K562 (cell line): ENCODE data around the gene GPX5. TPM values are rescaled to one million over a fixed set of nuclear protein-coding genes. Genes with fewer than 3 reads are reported as not detected.
A peak's percentile ranks its signal among the peaks of the same experiment; 100 is the strongest.

Experiments used
- ATF4 ChIP-seq: fragments of 450-650 bp; formaldehyde crosslinking; IDR thresholded peaks from 2 replicates; pipeline ENCODE4 v1.4.0; 2022; ENCODE audit warnings: mild to moderate bottlenecking, moderate library complexity
- BHLHE40 ChIP-seq: IDR thresholded peaks from 2 replicates; pipeline ENCODE4 v1.6.1; 2011; ENCODE audit warnings: low read length, improper control_type of control experiment
- BRF1 ChIP-seq: IDR thresholded peaks from 3 replicates; pipeline ENCODE4 v1.6.1; 2011; ENCODE audit warnings: borderline replicate concordance, mild to moderate bottlenecking; ENCODE audit not compliant: insufficient read length; ENCODE audit errors: extremely low read depth
- NFRKB ChIP-seq: fragments of 450-650 bp; IDR thresholded peaks from 2 replicates; pipeline ENCODE4 v1.6.1; 2016; ENCODE audit warnings: low read depth
- SMAD4 ChIP-seq: fragments of 250-450 bp; sonication (Bioruptor Pico); conservative IDR thresholded peaks from 2 replicates; pipeline ENCODE4 v1.8.0; 2021; ENCODE audit warnings: inconsistent platforms, mild to moderate bottlenecking, moderate library complexity
- TBP ChIP-seq: optimal IDR thresholded peaks from 2 replicates; pipeline ENCODE3; 2011; ENCODE audit warnings: low read depth, low read length, improper control_type of control experiment
- polyA plus RNA-seq, 8 experiments: library from polyadenylated mRNA; depleted of rRNA in 4 of 8; stranded (reverse) in 5 of 8; unstranded in 3 of 8; fragments of >200 nt; fragmentation: Nextera tagmentation in 2 of 8; fragmentation: Illumina TruSeq in 1 of 8; extraction: Ambion mirVana in 2 of 8; extraction: Trizol in 1 of 8; gene quantifications; 2 replicates each; pipeline versions ENCODE4 v1.2.1 to v1.2.3, GENCODE V29; 2011 to 2014; ENCODE audit warnings: inconsistent platforms in 1 of 8, missing spikeins in 1 of 8
- total RNA-seq, 7 experiments: library from RNA; depleted of rRNA in 6 of 7; stranded (reverse); fragments of >200 nt in 6 of 7; fragmentation: Illumina TruSeq in 2 of 7; extraction: Trizol in 2 of 7; gene quantifications; 2 replicates each; pipeline versions ENCODE4 v1.2.1 to v1.2.3, GENCODE V29; 2011 to 2021; ENCODE audit warnings: low replicate concordance in 1 of 7
- TF ChIP-seq, protein P1 (sequence below): fragments of 450-650 bp; IDR thresholded peaks from 2 replicates; pipeline ENCODE4 v1.6.1; 2016; ENCODE audit warnings: mild to moderate bottlenecking, moderate library complexity
- TF ChIP-seq, protein P2 (sequence below), 3 experiments: IDR thresholded peaks in 2 of 3; conservative IDR thresholded peaks in 1 of 3; 2 replicates each; pipeline ENCODE4 v1.5.1; 2011 to 2012; ENCODE audit warnings: low read length in 3 of 3, mild to moderate bottlenecking in 3 of 3, control low read depth in 2 of 3, improper control_type of control experiment in 1 of 3, inconsistent platforms in 1 of 3, low read depth in 1 of 3, mixed read lengths in 1 of 3, moderate library complexity in 1 of 3; ENCODE audit not compliant: insufficient read depth in 2 of 3

GPX5 gene
- total and polyA plus RNA-seq, 9 of the 15 experiments (the other 6 are each of a cell fraction or from before 2014, with no cell fraction given): 0.07 to 0.18 (median 0.15) TPM; not detected in 6

DNA sequence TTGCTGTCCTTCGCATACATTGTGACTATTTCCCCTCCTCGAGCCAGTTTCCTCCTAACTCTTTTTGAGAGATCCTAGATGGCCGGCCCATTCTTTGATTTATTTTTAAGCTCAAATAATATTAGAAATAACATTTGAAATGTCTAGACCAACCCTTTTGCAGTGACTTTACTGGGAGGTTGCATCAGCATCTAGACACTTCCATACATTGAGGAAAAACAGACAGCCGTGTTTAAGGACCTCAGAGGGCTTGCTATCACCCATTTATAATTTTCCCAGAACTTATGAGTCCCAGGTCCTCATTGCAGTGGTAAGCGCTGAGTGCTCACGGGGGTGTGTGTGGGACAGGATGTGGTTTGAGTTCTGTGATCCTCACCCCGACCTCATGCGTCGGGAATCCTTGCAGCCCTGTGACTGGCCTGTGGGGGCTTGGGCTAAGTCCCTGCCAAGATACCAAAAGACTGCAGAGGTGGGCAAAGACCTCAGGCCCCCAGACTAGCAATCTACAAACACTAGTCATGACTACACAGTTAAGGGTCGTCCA is at the start of gene GPX5 (continued):
- TF ChIP-seq ATF4 (CRISPR knock-in tag): peak; percentile 67; the same call in 1 of the 2 replicates
- TF ChIP-seq, protein P1, sequence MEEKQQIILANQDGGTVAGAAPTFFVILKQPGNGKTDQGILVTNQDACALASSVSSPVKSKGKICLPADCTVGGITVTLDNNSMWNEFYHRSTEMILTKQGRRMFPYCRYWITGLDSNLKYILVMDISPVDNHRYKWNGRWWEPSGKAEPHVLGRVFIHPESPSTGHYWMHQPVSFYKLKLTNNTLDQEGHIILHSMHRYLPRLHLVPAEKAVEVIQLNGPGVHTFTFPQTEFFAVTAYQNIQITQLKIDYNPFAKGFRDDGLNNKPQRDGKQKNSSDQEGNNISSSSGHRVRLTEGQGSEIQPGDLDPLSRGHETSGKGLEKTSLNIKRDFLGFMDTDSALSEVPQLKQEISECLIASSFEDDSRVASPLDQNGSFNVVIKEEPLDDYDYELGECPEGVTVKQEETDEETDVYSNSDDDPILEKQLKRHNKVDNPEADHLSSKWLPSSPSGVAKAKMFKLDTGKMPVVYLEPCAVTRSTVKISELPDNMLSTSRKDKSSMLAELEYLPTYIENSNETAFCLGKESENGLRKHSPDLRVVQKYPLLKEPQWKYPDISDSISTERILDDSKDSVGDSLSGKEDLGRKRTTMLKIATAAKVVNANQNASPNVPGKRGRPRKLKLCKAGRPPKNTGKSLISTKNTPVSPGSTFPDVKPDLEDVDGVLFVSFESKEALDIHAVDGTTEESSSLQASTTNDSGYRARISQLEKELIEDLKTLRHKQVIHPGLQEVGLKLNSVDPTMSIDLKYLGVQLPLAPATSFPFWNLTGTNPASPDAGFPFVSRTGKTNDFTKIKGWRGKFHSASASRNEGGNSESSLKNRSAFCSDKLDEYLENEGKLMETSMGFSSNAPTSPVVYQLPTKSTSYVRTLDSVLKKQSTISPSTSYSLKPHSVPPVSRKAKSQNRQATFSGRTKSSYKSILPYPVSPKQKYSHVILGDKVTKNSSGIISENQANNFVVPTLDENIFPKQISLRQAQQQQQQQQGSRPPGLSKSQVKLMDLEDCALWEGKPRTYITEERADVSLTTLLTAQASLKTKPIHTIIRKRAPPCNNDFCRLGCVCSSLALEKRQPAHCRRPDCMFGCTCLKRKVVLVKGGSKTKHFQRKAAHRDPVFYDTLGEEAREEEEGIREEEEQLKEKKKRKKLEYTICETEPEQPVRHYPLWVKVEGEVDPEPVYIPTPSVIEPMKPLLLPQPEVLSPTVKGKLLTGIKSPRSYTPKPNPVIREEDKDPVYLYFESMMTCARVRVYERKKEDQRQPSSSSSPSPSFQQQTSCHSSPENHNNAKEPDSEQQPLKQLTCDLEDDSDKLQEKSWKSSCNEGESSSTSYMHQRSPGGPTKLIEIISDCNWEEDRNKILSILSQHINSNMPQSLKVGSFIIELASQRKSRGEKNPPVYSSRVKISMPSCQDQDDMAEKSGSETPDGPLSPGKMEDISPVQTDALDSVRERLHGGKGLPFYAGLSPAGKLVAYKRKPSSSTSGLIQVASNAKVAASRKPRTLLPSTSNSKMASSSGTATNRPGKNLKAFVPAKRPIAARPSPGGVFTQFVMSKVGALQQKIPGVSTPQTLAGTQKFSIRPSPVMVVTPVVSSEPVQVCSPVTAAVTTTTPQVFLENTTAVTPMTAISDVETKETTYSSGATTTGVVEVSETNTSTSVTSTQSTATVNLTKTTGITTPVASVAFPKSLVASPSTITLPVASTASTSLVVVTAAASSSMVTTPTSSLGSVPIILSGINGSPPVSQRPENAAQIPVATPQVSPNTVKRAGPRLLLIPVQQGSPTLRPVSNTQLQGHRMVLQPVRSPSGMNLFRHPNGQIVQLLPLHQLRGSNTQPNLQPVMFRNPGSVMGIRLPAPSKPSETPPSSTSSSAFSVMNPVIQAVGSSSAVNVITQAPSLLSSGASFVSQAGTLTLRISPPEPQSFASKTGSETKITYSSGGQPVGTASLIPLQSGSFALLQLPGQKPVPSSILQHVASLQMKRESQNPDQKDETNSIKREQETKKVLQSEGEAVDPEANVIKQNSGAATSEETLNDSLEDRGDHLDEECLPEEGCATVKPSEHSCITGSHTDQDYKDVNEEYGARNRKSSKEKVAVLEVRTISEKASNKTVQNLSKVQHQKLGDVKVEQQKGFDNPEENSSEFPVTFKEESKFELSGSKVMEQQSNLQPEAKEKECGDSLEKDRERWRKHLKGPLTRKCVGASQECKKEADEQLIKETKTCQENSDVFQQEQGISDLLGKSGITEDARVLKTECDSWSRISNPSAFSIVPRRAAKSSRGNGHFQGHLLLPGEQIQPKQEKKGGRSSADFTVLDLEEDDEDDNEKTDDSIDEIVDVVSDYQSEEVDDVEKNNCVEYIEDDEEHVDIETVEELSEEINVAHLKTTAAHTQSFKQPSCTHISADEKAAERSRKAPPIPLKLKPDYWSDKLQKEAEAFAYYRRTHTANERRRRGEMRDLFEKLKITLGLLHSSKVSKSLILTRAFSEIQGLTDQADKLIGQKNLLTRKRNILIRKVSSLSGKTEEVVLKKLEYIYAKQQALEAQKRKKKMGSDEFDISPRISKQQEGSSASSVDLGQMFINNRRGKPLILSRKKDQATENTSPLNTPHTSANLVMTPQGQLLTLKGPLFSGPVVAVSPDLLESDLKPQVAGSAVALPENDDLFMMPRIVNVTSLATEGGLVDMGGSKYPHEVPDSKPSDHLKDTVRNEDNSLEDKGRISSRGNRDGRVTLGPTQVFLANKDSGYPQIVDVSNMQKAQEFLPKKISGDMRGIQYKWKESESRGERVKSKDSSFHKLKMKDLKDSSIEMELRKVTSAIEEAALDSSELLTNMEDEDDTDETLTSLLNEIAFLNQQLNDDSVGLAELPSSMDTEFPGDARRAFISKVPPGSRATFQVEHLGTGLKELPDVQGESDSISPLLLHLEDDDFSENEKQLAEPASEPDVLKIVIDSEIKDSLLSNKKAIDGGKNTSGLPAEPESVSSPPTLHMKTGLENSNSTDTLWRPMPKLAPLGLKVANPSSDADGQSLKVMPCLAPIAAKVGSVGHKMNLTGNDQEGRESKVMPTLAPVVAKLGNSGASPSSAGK: peak; percentile 32; the same call in 1 of the 2 replicates
- TF ChIP-seq BRF1: no peak
- TF ChIP-seq NFRKB: no peak
- TF ChIP-seq, protein P2, sequence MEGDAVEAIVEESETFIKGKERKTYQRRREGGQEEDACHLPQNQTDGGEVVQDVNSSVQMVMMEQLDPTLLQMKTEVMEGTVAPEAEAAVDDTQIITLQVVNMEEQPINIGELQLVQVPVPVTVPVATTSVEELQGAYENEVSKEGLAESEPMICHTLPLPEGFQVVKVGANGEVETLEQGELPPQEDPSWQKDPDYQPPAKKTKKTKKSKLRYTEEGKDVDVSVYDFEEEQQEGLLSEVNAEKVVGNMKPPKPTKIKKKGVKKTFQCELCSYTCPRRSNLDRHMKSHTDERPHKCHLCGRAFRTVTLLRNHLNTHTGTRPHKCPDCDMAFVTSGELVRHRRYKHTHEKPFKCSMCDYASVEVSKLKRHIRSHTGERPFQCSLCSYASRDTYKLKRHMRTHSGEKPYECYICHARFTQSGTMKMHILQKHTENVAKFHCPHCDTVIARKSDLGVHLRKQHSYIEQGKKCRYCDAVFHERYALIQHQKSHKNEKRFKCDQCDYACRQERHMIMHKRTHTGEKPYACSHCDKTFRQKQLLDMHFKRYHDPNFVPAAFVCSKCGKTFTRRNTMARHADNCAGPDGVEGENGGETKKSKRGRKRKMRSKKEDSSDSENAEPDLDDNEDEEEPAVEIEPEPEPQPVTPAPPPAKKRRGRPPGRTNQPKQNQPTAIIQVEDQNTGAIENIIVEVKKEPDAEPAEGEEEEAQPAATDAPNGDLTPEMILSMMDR (IDR thresholded peaks at IDR 0.05 in 2 of 3, conservative IDR thresholded peaks at IDR 0.05 in 1 of 3; ENCODE audit: insufficient read depth in 2 of 3, low read depth in 1 of 3, low read length in 3 of 3): no peak
- no peak for TF ChIP-seq TBP
- peak; percentile 65; the same call in 1 of the 2 replicates for TF ChIP-seq SMAD4 (CRISPR knock-in tag)
- TF ChIP-seq BHLHE40: no peak
